Measurements from ENCODE around the gene PC.

Gene PC

GRCh38 chr11:66845143-66845875 is 112.9 kb downstream of the PC start:
- TF ChIP-seq, protein P1, sequence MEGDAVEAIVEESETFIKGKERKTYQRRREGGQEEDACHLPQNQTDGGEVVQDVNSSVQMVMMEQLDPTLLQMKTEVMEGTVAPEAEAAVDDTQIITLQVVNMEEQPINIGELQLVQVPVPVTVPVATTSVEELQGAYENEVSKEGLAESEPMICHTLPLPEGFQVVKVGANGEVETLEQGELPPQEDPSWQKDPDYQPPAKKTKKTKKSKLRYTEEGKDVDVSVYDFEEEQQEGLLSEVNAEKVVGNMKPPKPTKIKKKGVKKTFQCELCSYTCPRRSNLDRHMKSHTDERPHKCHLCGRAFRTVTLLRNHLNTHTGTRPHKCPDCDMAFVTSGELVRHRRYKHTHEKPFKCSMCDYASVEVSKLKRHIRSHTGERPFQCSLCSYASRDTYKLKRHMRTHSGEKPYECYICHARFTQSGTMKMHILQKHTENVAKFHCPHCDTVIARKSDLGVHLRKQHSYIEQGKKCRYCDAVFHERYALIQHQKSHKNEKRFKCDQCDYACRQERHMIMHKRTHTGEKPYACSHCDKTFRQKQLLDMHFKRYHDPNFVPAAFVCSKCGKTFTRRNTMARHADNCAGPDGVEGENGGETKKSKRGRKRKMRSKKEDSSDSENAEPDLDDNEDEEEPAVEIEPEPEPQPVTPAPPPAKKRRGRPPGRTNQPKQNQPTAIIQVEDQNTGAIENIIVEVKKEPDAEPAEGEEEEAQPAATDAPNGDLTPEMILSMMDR (IDR thresholded peaks at IDR 0.05; ENCODE audit: unreplicated experiment in 3 of 3) = no peak
- Mint-ChIP-seq H3K4me3 (peak overlapping the region; percentile 92 to 99 (median 93)), H3K9me3 (no peaks in the 10 kb centered on the region)

DNA sequence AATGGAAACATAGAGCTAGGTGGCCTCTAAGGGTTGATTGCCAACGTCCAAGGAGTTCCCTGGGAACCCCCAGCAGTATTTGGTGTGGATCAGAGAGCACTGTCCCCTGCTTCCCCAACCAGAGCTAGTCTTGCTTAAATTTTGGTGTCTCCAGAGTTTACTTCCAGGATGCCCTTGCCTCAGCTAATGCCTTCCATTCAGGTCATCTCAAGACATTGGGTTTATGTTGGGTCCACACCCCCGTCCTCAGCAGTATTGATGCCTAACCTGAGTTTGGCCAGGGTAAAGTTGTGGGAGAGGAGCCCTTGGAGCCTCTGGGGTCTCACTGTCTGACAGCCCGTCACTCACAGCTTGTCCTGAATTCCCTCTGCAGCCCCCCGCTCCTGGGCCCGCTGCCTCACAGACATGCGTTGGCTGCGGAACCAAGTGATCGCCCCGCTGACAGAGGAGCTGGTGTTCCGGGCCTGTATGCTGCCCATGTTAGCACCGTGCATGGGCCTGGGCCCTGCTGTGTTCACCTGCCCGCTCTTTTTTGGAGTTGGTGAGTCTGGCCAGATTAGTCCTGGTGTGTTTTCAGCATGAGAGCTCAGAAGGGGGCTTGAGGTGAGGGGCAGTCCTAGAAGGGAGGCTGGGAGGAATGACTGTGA is 113.6 kb downstream of the PC start:
- Mint-ChIP-seq H3K36me3 (ENCODE audit: low read depth) (peaks cover 14% of the 10 kb centered on the region), H3K4me1 (peaks cover 12% of the 10 kb centered on the region), H3K27me3 (ENCODE audit: low read depth) (no peaks in the 10 kb centered on the region), H3K27ac (peak overlapping the region; percentile 79 to 96 (median 92)), H3K4me3 (peak overlapping the region; percentile 92 to 99 (median 93)), H3K9me3 (no peaks in the 10 kb centered on the region)
- TF ChIP-seq, protein P1 (IDR thresholded peaks at IDR 0.05; ENCODE audit: unreplicated experiment in 3 of 3) = no peak

More at GRCh38 chr11:66845143-66845875, 112.9 kb downstream of the PC start:
- Mint-ChIP-seq H3K27ac (peak overlapping the region in 1 of 3 experiments; percentile 32), H3K36me3 (ENCODE audit: low read depth) (peaks cover 14% of the 10 kb centered on the region), H3K4me1 (peaks cover 12% of the 10 kb centered on the region), H3K27me3 (ENCODE audit: low read depth) (no peaks in the 10 kb centered on the region)

- H3K27me3 Mint-ChIP-seq (ENCODE audit: low read depth) = no peaks in the 10 kb centered on the region
- no peaks in the 10 kb centered on the region for H3K9me3 Mint-ChIP-seq
- H3K36me3 Mint-ChIP-seq (ENCODE audit: low read depth) = peaks cover 17% of the 10 kb centered on the region
- H3K4me3 Mint-ChIP-seq = peak overlapping the region; percentile 92 to 99 (median 93)
- peak overlapping the region; percentile 79 to 96 (median 92) for H3K27ac Mint-ChIP-seq
- H3K4me1 Mint-ChIP-seq = peaks cover 12% of the 10 kb centered on the region
- TF ChIP-seq, protein P1 (IDR thresholded peaks at IDR 0.05; ENCODE audit: unreplicated experiment in 3 of 3) = no peak
Measured at GRCh38 chr11:66843776-66844495, 114.2 kb downstream of the PC start.

DNA sequence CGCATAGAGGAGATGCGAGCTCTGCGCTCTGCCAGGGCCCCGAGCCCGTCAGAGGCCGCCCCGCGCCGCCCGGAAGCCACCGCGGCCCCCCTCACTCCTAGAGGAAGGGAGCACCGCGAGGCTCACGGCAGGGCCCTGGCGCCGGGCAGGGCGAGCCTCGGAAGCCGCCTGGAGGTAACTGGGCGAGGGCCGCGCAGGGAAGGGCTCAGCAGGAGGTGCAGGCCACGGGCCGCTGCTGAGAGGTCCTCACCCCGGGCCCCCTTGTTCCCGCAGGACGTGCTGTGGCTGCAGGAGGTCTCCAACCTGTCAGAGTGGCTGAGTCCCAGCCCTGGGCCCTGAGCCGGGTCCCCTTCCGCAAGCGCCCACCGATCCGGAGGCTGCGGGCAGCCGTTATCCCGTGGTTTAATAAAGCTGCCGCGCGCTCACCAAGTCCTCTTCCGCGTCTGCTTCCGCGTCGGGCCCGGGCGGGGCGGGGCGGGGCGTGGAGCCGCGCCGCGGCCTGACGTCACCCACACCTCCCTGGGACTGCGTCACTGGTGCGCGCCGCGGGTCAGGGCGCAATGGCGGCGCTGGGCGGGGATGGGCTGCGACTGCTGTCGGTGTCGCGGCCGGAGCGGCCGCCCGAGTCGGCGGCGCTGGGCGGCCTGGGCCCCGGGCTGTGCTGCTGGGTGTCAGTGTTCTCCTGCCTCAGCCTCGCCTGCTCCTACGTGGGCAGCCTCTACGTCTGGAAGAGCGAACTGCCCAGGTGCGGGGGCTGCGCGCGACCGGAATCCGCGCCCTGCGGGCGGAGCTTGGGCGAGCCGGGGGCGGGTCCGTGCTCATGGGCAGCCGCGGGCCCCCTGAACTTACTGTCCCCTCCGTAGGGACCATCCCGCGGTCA is 115.0 kb downstream of the PC start, which contains the start of gene RCE1:
Gene RCE1, plus strand, starts transcription at position 546 of the 880 bp plus-strand sequence. Its CDS starts 15 bp downstream, at position 561.
- H3K36me3 Mint-ChIP-seq (ENCODE audit: low read depth) = peaks cover 17% of the 10 kb centered on the region
- H3K27ac Mint-ChIP-seq = peak within 1 kb of the TSS; percentile 79 to 96 (median 92)
- H3K27me3 Mint-ChIP-seq (ENCODE audit: low read depth) = no peaks in the 10 kb centered on the region
- no peaks in the 10 kb centered on the region for H3K9me3 Mint-ChIP-seq
- H3K4me3 Mint-ChIP-seq = peak within 1 kb of the TSS; percentile 92 to 99 (median 93)
- TF ChIP-seq, protein P1 (IDR thresholded peaks at IDR 0.05; ENCODE audit: unreplicated experiment in 3 of 3) = no peak
- H3K4me1 Mint-ChIP-seq = peaks cover 12% of the 10 kb centered on the region

DNA sequence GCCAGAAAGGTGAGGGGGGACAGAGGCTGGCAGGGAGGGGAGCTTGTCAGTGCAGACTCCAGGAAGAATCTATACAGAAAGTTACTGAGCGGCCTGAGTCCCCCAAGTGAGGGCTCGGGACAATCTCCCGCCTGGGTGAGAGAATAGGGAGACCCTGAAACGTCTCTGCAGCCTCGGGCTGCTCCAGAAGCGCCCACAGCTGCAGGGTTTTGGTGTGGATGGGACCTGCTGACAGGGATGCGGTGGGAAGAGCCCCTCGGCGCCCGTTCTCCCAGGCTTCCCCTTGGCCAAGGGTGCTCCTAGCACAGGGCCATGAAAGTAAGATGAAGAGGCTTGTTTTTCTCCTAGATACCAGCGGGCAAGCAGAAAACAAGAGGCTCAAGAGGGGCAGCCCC is 115.7 kb downstream of the PC start:
- Mint-ChIP-seq H3K9me3 (no peaks in the 10 kb centered on the region), H3K27ac (peak overlapping the region; percentile 73 to 87 (median 79)), H3K4me3 (peak overlapping the region; percentile 91 to 93 (median 92)), H3K36me3 (ENCODE audit: low read depth) (peaks cover 17% of the 10 kb centered on the region), H3K27me3 (ENCODE audit: low read depth) (no peaks in the 10 kb centered on the region), H3K4me1 (peaks cover 12% of the 10 kb centered on the region)
- TF ChIP-seq, protein P1 (IDR thresholded peaks at IDR 0.05; ENCODE audit: unreplicated experiment in 3 of 3) = no peak

Data from nephron (organoid).